ENCODE measurements around the gene CAPN1.

Gene CAPN1

DNA sequence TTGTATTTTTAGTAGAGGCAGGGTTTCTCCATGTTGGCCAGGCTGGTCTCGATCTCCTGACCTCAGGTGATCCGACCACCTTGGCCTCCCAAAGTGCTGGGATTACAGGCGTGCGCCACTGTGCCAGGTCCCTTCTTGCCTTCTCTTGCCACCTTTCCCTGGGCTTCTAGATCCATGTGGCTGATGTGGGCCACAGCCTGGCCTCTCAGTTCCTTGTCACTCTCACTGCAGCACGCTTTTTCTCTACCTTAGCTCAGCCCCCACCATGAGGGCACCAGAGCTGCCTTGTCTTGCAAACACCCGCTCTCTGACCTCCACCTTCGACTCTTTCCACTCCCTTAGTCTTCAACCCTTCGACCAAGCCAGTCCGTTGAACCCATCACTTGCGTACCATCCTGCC lies 7.5 kb downstream of the CAPN1 start:
- DNase-seq (ENCODE audit: low read depth in 2 of 3, low spot score in 1 of 3), result no peak

DNA sequence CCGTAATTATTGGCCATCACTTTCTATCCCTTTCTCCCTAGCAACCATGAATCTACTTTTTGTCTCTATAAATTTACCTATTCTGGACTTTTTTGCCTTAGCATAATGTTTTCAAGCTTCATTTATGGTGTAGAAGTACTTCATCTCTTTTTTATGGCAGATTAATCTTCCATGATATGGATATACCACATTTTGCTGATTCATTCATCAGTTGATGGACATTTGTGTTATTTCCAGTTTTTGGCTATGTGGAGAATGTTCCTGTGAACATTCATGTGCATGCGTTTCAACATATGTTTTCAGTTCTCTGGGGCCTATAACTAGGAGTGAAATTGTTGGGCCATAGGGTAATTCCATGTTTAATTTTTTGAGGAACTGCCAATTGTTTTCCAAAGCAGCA lies 12.8 kb downstream of the CAPN1 start:
- no peak for DNase-seq (ENCODE audit: low read depth in 2 of 3, low spot score in 1 of 3)

DNA sequence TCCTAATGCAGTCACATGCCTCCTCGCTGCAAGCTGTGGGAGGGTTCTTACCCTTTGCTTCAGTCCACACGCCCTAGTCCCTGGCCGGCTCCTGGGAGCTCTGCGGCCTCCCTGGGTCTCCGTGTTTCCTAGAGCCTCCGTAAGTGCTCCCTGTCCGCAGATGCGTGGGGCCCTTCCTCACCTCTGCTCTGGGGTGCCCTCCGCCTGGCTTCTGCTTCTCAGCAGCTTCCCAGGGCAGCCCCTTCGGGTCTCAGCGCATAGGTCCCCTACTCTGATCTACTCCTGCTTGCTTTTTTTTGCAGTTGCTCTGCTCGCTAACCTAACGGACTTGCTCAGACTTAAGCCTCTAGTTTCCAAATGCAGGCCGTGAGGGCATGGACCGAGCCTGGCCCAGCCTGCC lies 22.4 kb downstream of the CAPN1 start:
- no peak for DNase-seq (ENCODE audit: low read depth in 2 of 3, low spot score in 1 of 3)

DNA sequence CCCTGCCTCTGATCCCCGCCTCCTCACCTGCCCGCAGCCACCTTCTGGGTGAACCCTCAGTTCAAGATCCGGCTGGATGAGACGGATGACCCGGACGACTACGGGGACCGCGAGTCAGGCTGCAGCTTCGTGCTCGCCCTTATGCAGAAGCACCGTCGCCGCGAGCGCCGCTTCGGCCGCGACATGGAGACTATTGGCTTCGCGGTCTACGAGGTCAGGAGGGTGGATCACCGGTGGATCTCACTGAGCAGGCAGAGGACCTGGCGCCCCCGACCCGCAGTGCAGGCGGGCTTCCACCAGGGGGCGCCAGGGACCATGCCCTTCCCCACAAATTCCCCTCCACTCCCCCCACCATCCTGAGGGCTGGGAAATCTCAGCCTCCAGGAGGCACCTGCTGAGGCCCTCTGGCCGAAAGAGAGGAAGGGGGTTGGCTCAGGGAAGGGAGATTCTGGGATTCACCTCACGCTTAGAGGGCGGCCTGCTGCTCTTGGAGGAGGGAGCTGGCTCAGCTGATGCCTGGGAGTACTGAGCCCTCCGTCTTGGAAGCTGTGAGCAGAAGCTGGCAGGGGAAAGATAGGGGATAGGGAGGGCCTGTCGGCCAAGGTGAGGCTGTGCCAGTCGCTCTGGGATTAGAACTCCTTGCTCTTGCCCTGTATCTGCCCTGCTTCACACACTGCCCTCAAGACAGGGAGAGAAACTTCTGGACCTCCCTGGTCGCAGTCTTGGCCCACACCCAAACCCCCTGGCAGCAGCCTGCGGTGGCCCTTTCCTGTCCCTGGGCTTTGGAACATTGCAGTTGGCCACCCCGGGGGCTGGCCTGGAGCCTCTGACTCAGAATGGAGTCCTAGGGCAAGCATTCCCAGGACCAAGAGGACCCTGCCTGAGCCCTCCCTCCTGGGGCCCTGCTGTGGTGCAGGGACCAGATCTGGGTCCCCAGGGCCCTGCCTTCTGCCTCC lies 23.2 kb downstream of the CAPN1 start:
- DNase-seq (ENCODE audit: low read depth in 2 of 3, low spot score in 1 of 3), result peak in 2 of 3 donors; percentile 29 to 39

DNA sequence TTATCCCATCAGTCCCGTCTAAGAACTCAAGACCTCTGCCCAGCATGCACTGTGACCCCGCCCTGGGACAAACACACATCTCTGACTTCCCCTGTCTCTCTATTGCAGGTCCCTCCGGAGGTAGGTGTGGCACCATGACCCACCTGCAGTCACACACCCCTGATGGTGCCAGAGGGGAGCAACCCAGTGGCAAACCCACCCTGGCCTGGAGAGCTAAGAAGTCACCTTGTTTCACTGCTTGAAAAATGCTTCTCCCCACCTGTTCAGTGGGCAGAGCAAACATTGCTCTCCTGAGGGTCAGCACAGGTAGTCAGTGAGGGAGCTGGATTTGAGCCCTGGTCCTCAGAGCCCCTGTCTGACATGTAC lies 23.9 kb downstream of the CAPN1 start:
- no peak for DNase-seq (ENCODE audit: low read depth in 2 of 3, low spot score in 1 of 3)

DNA sequence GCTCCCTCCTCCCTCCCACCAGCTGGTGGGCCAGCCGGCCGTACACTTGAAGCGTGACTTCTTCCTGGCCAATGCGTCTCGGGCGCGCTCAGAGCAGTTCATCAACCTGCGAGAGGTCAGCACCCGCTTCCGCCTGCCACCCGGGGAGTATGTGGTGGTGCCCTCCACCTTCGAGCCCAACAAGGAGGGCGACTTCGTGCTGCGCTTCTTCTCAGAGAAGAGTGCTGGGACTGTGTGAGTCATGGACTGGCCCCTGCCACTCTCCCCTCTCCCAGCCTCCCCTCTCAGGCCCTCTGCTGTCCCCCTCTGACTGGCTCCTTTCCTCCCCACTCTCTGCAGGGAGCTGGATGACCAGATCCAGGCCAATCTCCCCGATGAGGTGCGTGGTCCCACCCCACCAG lies 24.7 kb downstream of the CAPN1 start:
- DNase-seq (ENCODE audit: low read depth in 2 of 3, low spot score in 1 of 3), result no peak

DNA sequence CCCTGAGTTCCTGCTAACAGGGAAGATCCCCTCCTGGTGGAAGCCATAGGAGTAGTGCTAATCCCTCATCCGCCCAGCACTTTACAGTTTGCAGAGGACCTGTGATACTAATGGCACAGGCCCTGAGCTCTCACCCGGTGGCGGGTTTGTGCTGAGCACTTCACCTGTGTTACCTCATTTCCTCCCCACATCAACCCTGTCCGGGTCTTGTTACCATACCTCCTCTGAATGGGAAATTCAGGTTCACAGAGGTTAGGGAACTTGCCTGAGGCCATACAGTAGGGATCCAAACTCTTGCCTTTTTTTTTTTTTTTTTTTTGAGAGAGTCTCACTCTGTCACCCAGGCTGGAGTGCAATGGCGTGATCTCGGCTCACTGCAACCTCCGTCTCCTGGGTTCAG lies 25.2 kb downstream of the CAPN1 start:
- DNase-seq (ENCODE audit: low read depth in 2 of 3, low spot score in 1 of 3), result no peak

DNA sequence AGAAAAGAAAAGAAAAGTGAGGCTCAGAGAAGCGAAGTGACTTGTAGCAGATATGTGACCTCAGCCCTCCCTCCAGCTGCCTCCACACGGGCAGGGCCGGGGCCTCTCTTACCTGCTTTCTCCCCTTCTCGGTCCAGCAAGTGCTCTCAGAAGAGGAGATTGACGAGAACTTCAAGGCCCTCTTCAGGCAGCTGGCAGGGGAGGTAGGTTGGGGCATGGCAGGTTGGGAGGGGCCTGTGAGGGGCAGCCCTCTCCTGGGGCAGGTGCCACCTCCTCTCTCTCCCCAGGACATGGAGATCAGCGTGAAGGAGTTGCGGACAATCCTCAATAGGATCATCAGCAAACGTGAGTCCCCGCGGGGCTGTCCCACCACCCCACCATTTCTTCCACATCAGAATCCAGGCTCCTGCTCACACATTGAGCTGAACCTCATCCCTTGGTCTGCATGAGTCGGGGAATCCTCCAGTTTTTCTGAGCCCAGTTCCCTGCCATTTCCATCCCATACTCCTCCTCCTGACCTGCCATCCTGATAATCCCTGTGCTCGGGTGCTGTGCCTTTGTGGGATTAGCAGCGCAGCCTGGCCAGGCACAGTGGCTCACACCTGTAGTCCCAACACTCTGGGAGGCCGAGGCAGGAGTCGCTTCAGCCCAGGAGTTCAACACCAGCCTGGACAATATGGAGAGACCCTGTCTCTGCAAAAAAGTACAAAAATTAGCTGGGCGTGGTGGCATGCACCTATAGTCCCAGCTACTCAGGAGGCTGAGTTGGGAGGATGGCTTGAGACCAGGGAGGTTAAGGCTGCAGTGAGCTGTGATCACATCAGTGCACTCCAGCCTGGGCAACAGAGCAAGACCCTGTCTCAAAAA lies 26.4 kb downstream of the CAPN1 start:
- DNase-seq (ENCODE audit: low read depth in 2 of 3, low spot score in 1 of 3), result no peak

DNA sequence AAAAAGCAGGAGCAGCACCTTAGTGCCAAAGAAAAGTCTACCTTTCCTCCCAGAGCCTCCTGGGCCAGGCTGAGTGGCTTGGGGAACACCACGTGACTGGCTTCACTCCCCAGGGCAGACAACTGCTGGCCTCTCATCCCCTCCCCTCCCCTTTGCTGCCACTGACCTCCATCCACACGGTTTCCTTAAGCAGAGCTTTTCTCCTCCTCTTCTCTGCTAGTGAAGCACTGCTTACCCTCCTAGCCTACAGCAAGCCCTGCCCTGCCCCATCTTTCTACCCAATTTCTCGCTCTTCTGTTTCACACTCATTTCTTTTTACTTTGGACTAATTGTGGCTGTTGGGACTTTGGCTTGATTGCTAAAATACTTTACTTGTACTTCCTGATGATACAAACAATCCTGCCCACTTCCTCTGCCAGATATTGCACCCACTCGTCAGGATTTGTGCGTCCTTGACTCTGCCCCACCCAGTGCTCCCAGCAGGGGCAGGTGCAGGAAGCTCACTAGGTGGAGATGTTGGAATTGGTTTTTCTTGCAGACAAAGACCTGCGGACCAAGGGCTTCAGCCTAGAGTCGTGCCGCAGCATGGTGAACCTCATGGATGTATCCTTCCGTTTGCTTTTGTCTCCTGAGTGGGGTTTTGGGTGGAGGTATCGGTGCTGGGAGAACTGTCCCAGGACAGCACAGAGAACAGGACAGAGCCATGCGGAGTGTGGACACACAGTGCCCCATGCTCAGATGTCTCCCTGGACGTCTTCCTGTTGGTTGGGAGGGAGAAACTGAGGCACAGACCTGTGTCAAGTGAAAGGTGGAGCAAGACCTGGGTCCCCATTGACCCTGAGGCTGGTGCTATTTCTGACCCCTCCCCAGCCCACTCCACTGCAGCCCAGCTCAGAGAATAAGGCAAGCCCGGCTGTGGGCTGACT lies 27.3 kb downstream of the CAPN1 start:
- no peak for DNase-seq (ENCODE audit: low read depth in 2 of 3, low spot score in 1 of 3)

DNA sequence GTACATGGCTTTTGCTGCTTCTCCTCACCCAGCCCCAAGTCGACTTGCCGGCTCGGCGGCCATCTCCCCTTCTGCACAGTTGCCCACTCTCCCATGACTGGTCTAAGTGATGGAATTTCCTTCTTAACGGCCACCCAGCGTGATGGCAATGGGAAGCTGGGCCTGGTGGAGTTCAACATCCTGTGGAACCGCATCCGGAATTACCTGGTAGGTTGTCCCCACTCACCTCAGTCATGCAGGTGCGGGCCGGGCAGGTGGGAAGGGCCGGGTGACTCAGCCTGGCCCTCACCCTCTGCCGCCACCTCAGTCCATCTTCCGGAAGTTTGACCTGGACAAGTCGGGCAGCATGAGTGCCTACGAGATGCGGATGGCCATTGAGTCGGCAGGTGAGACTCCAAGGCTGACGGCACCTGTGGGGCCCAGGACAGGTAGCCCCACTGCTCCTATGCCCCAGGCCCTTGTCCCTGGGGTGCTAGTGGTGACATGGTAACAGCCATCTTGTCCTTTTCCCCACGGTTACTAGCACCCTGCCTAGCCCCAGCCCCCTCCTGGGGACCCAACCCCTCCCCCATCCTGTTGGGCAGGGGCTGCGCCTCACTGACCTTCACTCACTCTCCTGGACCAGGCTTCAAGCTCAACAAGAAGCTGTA lies 28.1 kb downstream of the CAPN1 start:
- DNase-seq (ENCODE audit: low read depth in 2 of 3, low spot score in 1 of 3), result no peak

DNA sequence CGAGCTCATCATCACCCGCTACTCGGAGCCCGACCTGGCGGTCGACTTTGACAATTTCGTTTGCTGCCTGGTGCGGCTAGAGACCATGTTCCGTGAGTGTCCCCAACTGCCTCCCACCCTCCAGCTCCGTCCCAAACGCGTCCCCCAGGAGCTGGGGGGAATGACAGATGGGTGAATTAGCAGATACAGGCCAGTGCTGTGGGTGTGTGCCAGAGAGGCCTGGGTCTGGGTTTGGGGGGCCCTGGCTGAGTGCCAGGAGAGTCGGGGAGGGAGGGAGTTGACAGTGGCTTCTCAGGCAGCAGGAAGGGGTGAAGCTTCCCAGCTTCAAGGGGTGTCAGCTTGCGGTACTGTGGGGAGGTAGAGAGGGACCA lies 28.6 kb downstream of the CAPN1 start:
- DNase-seq (ENCODE audit: low read depth in 2 of 3, low spot score in 1 of 3), result no peak

DNA sequence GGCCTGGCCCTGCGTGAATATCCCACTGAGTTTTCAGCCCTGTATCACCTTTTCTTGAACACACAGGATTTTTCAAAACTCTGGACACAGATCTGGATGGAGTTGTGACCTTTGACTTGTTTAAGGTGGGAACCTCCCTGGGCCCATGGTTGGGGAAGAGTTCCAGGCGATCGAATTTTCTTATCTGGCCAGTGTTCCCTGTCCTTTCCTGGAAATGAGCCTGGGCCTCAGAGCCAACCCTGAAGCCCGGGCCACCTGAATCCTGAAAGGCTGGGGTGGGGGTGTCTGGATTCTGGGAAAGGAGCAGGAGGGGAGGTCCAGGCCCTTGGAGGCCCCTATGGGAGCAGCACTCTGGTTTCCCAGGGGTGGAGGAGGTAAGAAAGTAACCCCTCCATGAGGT lies 29.0 kb downstream of the CAPN1 start:
- DNase-seq (ENCODE audit: low read depth in 2 of 3, low spot score in 1 of 3), result no peak

DNA sequence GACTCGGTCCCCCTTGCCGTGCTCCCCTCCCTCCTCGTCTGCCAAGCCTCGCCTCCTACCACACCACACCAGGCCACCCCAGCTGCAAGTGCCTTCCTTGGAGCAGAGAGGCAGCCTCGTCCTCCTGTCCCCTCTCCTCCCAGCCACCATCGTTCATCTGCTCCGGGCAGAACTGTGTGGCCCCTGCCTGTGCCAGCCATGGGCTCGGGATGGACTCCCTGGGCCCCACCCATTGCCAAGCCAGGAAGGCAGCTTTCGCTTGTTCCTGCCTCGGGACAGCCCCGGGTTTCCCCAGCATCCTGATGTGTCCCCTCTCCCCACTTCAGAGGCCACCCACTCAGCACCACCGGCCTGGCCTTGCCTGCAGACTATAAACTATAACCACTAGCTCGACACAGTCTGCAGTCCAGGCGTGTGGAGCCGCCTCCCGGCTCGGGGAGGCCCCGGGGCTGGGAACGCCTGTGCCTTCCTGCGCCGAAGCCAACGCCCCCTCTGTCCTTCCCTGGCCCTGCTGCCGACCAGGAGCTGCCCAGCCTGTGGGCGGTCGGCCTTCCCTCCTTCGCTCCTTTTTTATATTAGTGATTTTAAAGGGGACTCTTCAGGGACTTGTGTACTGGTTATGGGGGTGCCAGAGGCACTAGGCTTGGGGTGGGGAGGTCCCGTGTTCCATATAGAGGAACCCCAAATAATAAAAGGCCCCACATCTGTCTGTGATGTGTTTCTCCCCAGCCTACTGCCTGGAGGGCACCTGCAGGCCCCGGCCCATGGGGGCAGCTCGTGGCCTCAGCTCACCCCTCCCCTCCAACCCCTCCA lies 29.8 kb downstream of the CAPN1 start:
- DNase-seq (ENCODE audit: low read depth in 2 of 3, low spot score in 1 of 3), result no peak

DNA sequence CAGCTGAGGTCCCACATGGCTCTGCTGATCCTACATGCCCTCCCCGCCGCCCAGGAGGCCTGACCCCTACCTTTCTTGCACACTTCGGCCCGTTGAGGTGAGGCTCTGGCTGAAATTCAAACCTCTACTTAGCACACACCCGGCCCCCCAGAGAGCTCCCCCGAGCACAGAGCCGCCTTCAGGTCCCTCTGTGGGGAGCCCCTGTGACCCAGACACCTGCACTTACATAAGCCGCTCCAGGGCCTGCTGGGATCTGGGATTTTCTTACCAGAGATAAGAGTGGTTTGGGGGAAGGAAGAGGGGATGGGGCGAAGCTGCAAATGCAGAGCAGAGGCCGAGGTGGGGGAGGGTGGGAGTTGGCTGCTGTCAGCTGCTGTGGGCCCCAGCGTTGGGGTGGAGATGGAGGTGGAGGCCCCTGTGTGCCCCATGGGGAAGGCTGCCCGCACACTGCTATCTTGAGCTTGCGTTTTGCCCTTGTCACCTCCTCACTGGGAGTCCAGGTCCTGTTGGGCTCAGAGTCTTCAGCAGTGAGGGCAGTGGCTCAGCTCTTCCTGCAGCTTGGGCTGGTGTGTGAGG lies 30.6 kb downstream of the CAPN1 start:
- DNase-seq (ENCODE audit: low read depth in 2 of 3, low spot score in 1 of 3), result no peak

DNA sequence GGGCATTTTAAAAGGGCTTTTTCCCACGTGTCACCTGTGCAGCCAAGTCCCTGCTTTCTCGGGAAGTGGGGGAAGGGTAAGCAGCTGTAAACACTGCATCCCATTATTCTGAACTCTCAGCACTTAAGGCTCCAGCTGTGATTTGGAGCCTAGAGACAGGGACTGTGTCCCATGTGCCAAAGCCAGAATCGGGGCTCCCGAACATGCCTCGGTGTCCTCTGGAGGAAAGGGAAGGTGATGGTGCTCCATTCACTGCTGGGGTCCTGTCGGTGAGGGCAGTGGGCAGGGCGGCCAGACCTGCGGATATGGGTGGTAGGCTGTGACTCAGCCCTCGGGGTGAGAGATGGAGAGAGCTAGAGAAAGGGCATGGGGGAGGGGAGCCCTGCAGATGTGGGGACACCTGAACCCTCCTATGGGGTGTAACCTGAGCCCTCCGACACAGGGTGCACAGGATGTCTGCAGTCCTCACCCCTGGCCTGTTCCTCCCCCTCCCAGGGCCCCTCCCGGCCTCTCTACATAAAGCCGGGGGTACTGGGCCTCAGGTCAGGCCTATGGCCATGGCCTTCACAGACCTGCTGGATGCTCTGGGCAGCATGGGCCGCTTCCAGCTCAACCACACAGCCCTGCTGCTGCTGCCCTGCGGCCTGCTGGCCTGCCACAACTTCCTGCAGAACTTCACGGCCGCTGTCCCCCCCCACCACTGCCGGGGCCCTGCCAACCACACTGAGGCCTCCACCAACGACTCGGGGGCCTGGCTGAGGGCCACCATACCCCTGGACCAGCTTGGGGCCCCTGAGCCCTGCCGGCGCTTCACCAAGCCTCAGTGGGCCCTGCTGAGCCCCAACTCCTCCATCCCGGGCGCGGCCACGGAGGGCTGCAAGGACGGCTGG lies 31.8 kb downstream of the CAPN1 start:
- DNase-seq (ENCODE audit: low read depth in 2 of 3, low spot score in 1 of 3), result no peak

DNA sequence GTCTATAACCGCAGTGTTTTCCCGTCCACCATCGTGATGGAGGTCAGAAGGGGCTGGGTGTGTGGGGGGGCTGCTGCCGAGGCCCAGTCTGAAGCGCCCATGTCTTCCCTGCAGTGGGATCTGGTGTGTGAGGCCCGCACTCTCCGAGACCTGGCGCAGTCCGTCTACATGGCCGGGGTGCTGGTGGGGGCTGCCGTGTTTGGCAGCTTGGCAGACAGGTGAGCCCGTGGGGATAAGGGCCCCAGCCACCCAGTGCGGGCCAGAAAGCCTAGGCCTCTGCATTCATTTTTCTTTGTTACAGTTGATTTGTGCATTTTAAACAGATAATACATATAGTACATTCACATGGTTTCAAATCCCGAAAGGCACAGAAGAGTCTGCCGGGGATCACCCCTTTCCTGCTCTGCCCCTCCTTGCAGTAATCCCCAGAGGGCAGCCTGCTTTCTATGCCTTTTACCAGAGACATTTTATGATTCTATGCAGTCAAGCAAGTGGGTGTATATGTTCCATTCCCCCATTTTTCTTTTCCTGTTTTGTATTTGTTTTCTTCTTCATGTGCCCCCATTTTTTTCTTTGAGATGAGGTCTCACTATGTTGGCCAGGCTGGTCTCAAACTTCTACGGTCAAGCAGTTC lies 32.6 kb downstream of the CAPN1 start:
- no peak for DNase-seq (ENCODE audit: low read depth in 2 of 3, low spot score in 1 of 3)

DNA sequence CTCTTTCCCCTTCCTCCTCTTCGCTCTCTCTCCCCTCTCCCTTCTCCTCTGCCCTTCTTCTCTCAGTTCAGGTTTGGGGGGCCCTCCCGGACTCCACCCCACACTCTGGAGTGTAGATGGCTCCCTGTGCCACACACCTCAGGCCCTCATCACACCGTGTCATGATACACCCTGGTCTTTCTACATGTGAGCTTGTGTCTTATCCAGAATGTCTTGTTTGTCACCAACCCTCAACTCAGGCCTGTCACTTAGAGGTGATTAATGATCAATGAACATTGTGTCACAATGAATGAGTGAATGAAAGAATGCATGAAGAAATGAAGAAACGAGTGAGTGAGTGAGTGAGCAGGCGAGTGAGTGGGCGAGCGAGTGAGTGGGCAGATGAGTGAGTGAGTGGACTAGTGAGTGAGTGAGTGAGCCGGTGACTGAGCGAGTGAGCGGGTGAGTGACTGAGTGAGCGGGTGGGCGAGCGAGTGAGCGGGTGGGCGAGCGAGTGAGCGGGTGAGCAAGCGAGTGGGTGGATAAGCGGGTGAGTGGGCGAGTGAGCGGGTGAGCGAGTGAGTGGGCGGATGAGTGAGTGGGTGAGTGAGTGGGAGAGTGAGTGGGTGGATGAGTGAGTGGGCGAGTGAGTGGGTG lies 33.8 kb downstream of the CAPN1 start:
- peak in 1 of 3 donors; percentile 23 for DNase-seq (ENCODE audit: low read depth in 2 of 3, low spot score in 1 of 3)

DNA sequence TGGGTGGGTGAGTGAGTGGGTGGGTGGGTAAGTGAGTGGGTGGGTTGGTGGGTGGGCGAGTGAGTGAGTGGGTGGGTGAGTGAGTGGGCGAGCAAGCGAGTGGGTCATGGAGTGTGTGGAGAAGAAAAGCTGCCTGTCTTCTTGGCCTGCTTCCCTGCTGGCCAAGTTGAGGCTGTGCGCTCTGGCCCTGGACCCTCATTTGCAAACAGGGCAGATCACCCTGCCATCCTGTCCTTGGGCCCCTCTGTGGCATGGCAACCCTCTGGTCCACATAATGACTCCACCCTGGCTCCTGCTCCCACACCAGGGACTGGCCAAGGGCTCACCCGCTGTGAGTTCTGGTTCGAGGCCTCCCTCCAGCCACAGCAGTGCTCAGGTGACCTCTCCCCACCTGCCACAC lies 35.1 kb downstream of the CAPN1 start:
- DNase-seq (ENCODE audit: low read depth in 2 of 3, low spot score in 1 of 3), result no peak

Data from stimulated activated CD4-positive, alpha-beta T cell treated with anti-CD3 and anti-CD28 coated beads, Interleukin-12 subunit alpha, Interleukin-12 subunit beta, amount 100 ng/mL, for 48 hours (primary cell).